Thymus (tissue), 11 donors: ENCODE results near the gene FRMPD2. TPM values are rescaled to one million over a fixed set of nuclear protein-coding genes. Genes with fewer than 3 reads are reported as not detected.

ENCODE experiments used
- DNase-seq, 9 donors: peaks; one replicate each; pipeline ENCODE4 v3.0.0-alpha.2; 2013; ENCODE audit warnings: low spot score in 9 of 9, low read depth in 6 of 9, missing footprints in 1 of 9
- H3K27ac ChIP-seq, 2 donors: one replicate each; pipeline ENCODE4 v1.5.1; 2013; ENCODE audit warnings: control low read depth in 1 of 2, low read depth in 1 of 2, low read length in 1 of 2, mild to moderate bottlenecking in 1 of 2, moderate library complexity in 1 of 2
- H3K27me3 ChIP-seq, 2 donors: one replicate each; pipeline ENCODE4 v1.5.1; 2013; ENCODE audit warnings: low read length in 1 of 2; ENCODE audit not compliant: control insufficient read depth in 2 of 2, insufficient read depth in 1 of 2
- H3K36me3 ChIP-seq, 2 donors: one replicate each; pipeline ENCODE4 v1.5.1; 2013; ENCODE audit warnings: low read length in 1 of 2, mild to moderate bottlenecking in 1 of 2, moderate library complexity in 1 of 2; ENCODE audit not compliant: control insufficient read depth in 2 of 2, insufficient read depth in 2 of 2
- H3K4me1 ChIP-seq, 2 donors: one replicate each; pipeline ENCODE4 v1.5.1; 2013; ENCODE audit warnings: low read length in 2 of 2; ENCODE audit not compliant: control insufficient read depth in 2 of 2, insufficient read depth in 2 of 2
- H3K4me3 ChIP-seq, 2 donors: one replicate each; pipeline ENCODE4 v1.5.1; 2013; ENCODE audit warnings: low read length in 2 of 2, control low read depth in 1 of 2, mild to moderate bottlenecking in 1 of 2
- H3K9me3 ChIP-seq, 2 donors: one replicate each; pipeline ENCODE4 v1.5.1; 2013; ENCODE audit warnings: low read length in 1 of 2, mild to moderate bottlenecking in 1 of 2; ENCODE audit not compliant: control insufficient read depth in 2 of 2, insufficient read depth in 1 of 2
- WGBS: extraction: QIAGEN DNeasy Blood & Tissue Kit; methylation state at CpG from one replicate; pipeline ENCODE4 v1.1.7; 2013; 5-methylcytosine and 5-hydroxymethylcytosine counted together
- polyA plus RNA-seq: library from polyadenylated mRNA; stranded (reverse); fragments of 200-250 nt; gene quantifications from one replicate; pipeline ENCODE4 v1.2.3, GENCODE V29; 2013
- total RNA-seq: library from RNA; stranded (reverse); fragments of 120-200 nt; gene quantifications from one replicate; pipeline ENCODE4 v1.2.4, GENCODE V29; 2013
- donor health status: healthy.

FRMPD2 gene
- total and polyA plus RNA-seq, 2 donors: 0.27 to 0.38 TPM

- peak; percentile 57 to 93 (median 83) for DNase-seq
- H3K4me1 ChIP-seq: peaks cover 2 to 7% of the 10 kb centered on the region in 2 donors
- no peaks in the 10 kb centered on the region for H3K36me3 ChIP-seq
- H3K27ac ChIP-seq: peak within 1 kb of the TSS; percentile 52 to 87
- H3K9me3 ChIP-seq: no peaks in the 10 kb centered on the region
- H3K27me3 ChIP-seq: no peaks in the 10 kb centered on the region
- H3K4me3 ChIP-seq: peak within 1 kb of the TSS; percentile 62 to 80
- 3% methylated on average over 86 of the region's 86 CpGs for WGBS
Observed at GRCh38 chr10:48306265-48306869, 31.9 kb upstream of the FRMPD2 start, which contains the start of gene MAPK8. Gene MAPK8, plus strand, starts transcription at chr10:48306677. Its CDS starts 94,984 bp downstream, at chr10:48401661.

- WGBS: 89% methylated on average over 9 of the region's 9 CpGs
- Histone ChIP-seq H3K9me3 (no peaks in the 10 kb centered on the region), H3K4me1 (peaks cover 2 to 7% of the 10 kb centered on the region in 2 donors), H3K4me3 (peak overlapping the region; percentile 30 to 80), H3K36me3 (no peaks in the 10 kb centered on the region), H3K27ac (no peak overlapping the region), H3K27me3 (no peaks in the 10 kb centered on the region)
- no peak for DNase-seq
Observed at GRCh38 chr10:48305905-48306264, 31.4 kb upstream of the FRMPD2 start.

- no peak overlapping the region for H3K27ac ChIP-seq
- DNase-seq: no peak
- H3K4me3 ChIP-seq: no peak overlapping the region
- no peaks in the 10 kb centered on the region for H3K36me3 ChIP-seq
- H3K4me1 ChIP-seq: peaks cover 0 to 4% of the 10 kb centered on the region in 2 donors
- no peaks in the 10 kb centered on the region for H3K27me3 ChIP-seq
- H3K9me3 ChIP-seq: no peaks in the 10 kb centered on the region
- WGBS: 96% methylated on average over 8 of the region's 8 CpGs
Observed at GRCh38 chr10:48302515-48303476, 28.3 kb upstream of the FRMPD2 start.

- H3K27me3 ChIP-seq: no peaks in the 10 kb centered on the region
- 96% methylated on average over 2 of the region's 2 CpGs for WGBS
- DNase-seq: no peak
- H3K36me3 ChIP-seq: no peaks in the 10 kb centered on the region
- no peaks in the 10 kb centered on the region for H3K4me1 ChIP-seq
- H3K9me3 ChIP-seq: no peaks in the 10 kb centered on the region
- H3K4me3 ChIP-seq: no peak overlapping the region
- H3K27ac ChIP-seq: no peak overlapping the region
Observed at GRCh38 chr10:48300556-48300955, 26.1 kb upstream of the FRMPD2 start.

GRCh38 chr10:48299692-48300091 lies 25.2 kb upstream of the FRMPD2 start:
- H3K27ac ChIP-seq: no peak overlapping the region
- whole genome bisulfite sequencing: 0% methylated on average over 1 of the region's 1 CpG

GRCh38 chr10:48299066-48299465 lies 24.6 kb upstream of the FRMPD2 start:
- Histone ChIP-seq H3K36me3 (no peaks in the 10 kb centered on the region), H3K27me3 (no peaks in the 10 kb centered on the region), H3K4me1 (no peaks in the 10 kb centered on the region), H3K9me3 (no peaks in the 10 kb centered on the region), H3K4me3 (no peak overlapping the region), H3K27ac (no peak overlapping the region)
- WGBS: 95% methylated on average over 7 of the region's 7 CpGs
- DNase-seq: no peak

More at GRCh38 chr10:48299692-48300091, 25.2 kb upstream of the FRMPD2 start:
- no peak for DNase-seq
- Histone ChIP-seq H3K4me1 (no peaks in the 10 kb centered on the region), H3K27me3 (no peaks in the 10 kb centered on the region), H3K9me3 (no peaks in the 10 kb centered on the region), H3K36me3 (no peaks in the 10 kb centered on the region), H3K4me3 (no peak overlapping the region)

- Histone ChIP-seq H3K27me3 (no peaks in the 10 kb centered on the region), H3K4me1 (peaks cover 0 to 2% of the 10 kb centered on the region in 2 donors), H3K4me3 (no peak overlapping the region), H3K36me3 (no peaks in the 10 kb centered on the region), H3K27ac (no peak overlapping the region), H3K9me3 (no peaks in the 10 kb centered on the region)
- DNase-seq: no peak
- 96% methylated on average over 4 of the region's 4 CpGs for WGBS
Observed at GRCh38 chr10:48296576-48297098, 22.1 kb upstream of the FRMPD2 start.

- 99% methylated on average over 2 of the region's 2 CpGs for WGBS
Observed at GRCh38 chr10:48294431-48294830, 19.9 kb upstream of the FRMPD2 start.

GRCh38 chr10:48292616-48293015 lies 18.1 kb upstream of the FRMPD2 start:
- Histone ChIP-seq H3K4me1 (peaks cover 3 to 29% of the 10 kb centered on the region in 2 donors), H3K9me3 (no peaks in the 10 kb centered on the region), H3K36me3 (no peaks in the 10 kb centered on the region), H3K27me3 (no peaks in the 10 kb centered on the region), H3K27ac (no peak overlapping the region), H3K4me3 (no peak overlapping the region)
- DNase-seq: no peak
- WGBS: 62% methylated on average over 3 of the region's 3 CpGs

More at GRCh38 chr10:48294431-48294830, 19.9 kb upstream of the FRMPD2 start:
- no peak for DNase-seq
- Histone ChIP-seq H3K9me3 (no peaks in the 10 kb centered on the region), H3K4me1 (peaks cover 0 to 12% of the 10 kb centered on the region in 2 donors), H3K27ac (no peak overlapping the region), H3K27me3 (no peaks in the 10 kb centered on the region), H3K4me3 (no peak overlapping the region), H3K36me3 (no peaks in the 10 kb centered on the region)
